SK-N-SH (cell line): Measurements from ENCODE around the gene OPHN1. TPM values are rescaled to one million over a fixed set of nuclear protein-coding genes. Genes with fewer than 3 reads are reported as not detected.

Experiments
- CTCF ChIA-PET: fragments of 300-600, 350-600 bp; formaldehyde crosslinking; extraction: SDS; loops from one replicate; lab custom pipeline; 2021; lab: Yijun Ruan, JAX
- POLR2A ChIA-PET: fragments of 350-600 bp; sonication (Branson Sonifier 250); formaldehyde crosslinking; extraction: SDS; loops from one replicate; lab custom pipeline; 2020; ENCODE audit warnings: antibody characterized with exemption, inconsistent platforms; lab: Yijun Ruan, JAX
- DNase-seq: peaks from one replicate; pipeline ENCODE4 v3.0.0; 2012
- H2AFZ ChIP-seq: fragments of 200-600 bp; sonication (generic); 2 replicates; pipeline ENCODE4 v1.8.1; 2016; ENCODE audit warnings: antibody characterized with exemption, mild to moderate bottlenecking, low read depth
- H3F3A ChIP-seq: fragments of 200-600 bp; sonication (generic); replicated peaks from 2 replicates; pipeline ENCODE3; 2016; ENCODE audit warnings: antibody characterized with exemption, mild to moderate bottlenecking; ENCODE audit not compliant: insufficient read depth
- H3K27ac ChIP-seq, 2 experiments: fragments of 200-500 bp in 1 of 2; fragments of 200-600 bp in 1 of 2; sonication (Bioruptor generic) in 1 of 2; sonication (generic), shearing (Covaris generic) in 1 of 2; 2 replicates each; pipeline versions ENCODE4 v1.5.1 to v1.6.1; 2014 to 2016; ENCODE audit warnings: low read depth in 2 of 2, inconsistent platforms in 1 of 2, low read length in 1 of 2, mild to moderate bottlenecking in 1 of 2, mixed read lengths in 1 of 2
- H3K27me3 ChIP-seq: fragments of 200-600 bp; sonication (generic), shearing (Covaris generic); 2 replicates; pipeline ENCODE4 v1.6.1; 2016; ENCODE audit warnings: mixed run types; ENCODE audit not compliant: insufficient read depth
- H3K36me3 ChIP-seq, 2 experiments: fragments of 200-500 bp in 1 of 2; fragments of 200-600 bp in 1 of 2; sonication (Bioruptor generic) in 1 of 2; sonication (generic) in 1 of 2; replicated peaks in 1 of 2; 2 replicates each; pipeline versions ENCODE3 to v1.5.1; 2014 to 2016; ENCODE audit warnings: low read length in 1 of 2, mild to moderate bottlenecking in 1 of 2; ENCODE audit not compliant: insufficient read depth in 2 of 2, control insufficient read depth in 1 of 2
- H3K4me1 ChIP-seq, 2 experiments: fragments of 200-500 bp in 1 of 2; fragments of 200-600 bp in 1 of 2; sonication (Bioruptor generic) in 1 of 2; sonication (generic), shearing (Covaris generic) in 1 of 2; 2 replicates each; pipeline versions ENCODE4 v1.5.1 to v1.6.1; 2014 to 2016; ENCODE audit warnings: low read depth in 1 of 2, low read length in 1 of 2, mixed run types in 1 of 2; ENCODE audit not compliant: insufficient read depth in 2 of 2, control insufficient read depth in 1 of 2
- H3K4me2 ChIP-seq: fragments of 200-600 bp; sonication (generic), shearing (Covaris generic); 2 replicates; pipeline ENCODE4 v1.6.1; 2017; ENCODE audit warnings: mixed run types
- H3K4me3 ChIP-seq, 2 experiments: fragments of 200-500 bp in 1 of 2; fragments of 200-600 bp in 1 of 2; sonication (Bioruptor generic) in 1 of 2; sonication (generic), shearing (Covaris generic) in 1 of 2; 2 replicates each; pipeline versions ENCODE4 v1.5.1 to v1.8.1; 2014 to 2016; ENCODE audit warnings: low read depth in 2 of 2, inconsistent platforms in 1 of 2, low read length in 1 of 2, mild to moderate bottlenecking in 1 of 2, mixed read lengths in 1 of 2, moderate library complexity in 1 of 2
- H3K79me2 ChIP-seq: fragments of 200-600 bp; sonication (generic); 2 replicates; pipeline ENCODE4 v1.8.1; 2017; ENCODE audit warnings: mild to moderate bottlenecking; ENCODE audit not compliant: insufficient read depth
- H3K9ac ChIP-seq: fragments of 200-600 bp; sonication (generic); 2 replicates; pipeline ENCODE4 v1.6.1; 2017; ENCODE audit warnings: mixed run types
- H3K9me2 ChIP-seq: fragments of 200-600 bp; sonication (generic); 2 replicates; pipeline ENCODE4 v1.6.1; 2017; ENCODE audit warnings: mixed run types
- H3K9me3 ChIP-seq: fragments of 200-600 bp; sonication (generic); 2 replicates; pipeline ENCODE4 v1.6.1; 2017; ENCODE audit warnings: mixed run types, mild to moderate bottlenecking, moderate library complexity
- H4K20me1 ChIP-seq: fragments of 200-600 bp; sonication (generic); 2 replicates; pipeline ENCODE4 v1.6.1; 2017; ENCODE audit warnings: mild to moderate bottlenecking, mixed run types; ENCODE audit not compliant: insufficient read depth
- EZH2phosphoT487 ChIP-seq: fragments of 200-600 bp; sonication (generic); IDR thresholded peaks from 2 replicates; pipeline ENCODE4 v1.6.1; 2017; ENCODE audit warnings: low read depth, mixed run types, mild to moderate bottlenecking, antibody characterized with exemption, moderate library complexity, borderline replicate concordance
- FOSL2 ChIP-seq: IDR thresholded peaks from 2 replicates; pipeline ENCODE4 v1.4.0; 2012; ENCODE audit warnings: low read depth, mild to moderate bottlenecking, moderate library complexity, borderline replicate concordance
- FOXJ3 ChIP-seq: sonication (generic); formaldehyde crosslinking; IDR thresholded peaks from 2 replicates; pipeline ENCODE4 v1.5.1; 2020; ENCODE audit warnings: mild to moderate bottlenecking, missing genetic modification reagents
- FOXM1 ChIP-seq: IDR thresholded peaks from 2 replicates; pipeline ENCODE4 v1.4.0; 2012; ENCODE audit warnings: low read depth, mild to moderate bottlenecking
- GABPA ChIP-seq: IDR thresholded peaks from 2 replicates; pipeline ENCODE4 v1.4.0; 2012; ENCODE audit warnings: low read depth, mild to moderate bottlenecking
- GATA2 ChIP-seq: sonication (generic); formaldehyde crosslinking; IDR thresholded peaks from 2 replicates; pipeline ENCODE4 v1.5.0; 2020; ENCODE audit warnings: mild to moderate bottlenecking, missing genetic modification reagents
- JUND ChIP-seq: IDR thresholded peaks from 2 replicates; pipeline ENCODE4 v1.4.0; 2012
- NFIC ChIP-seq: IDR thresholded peaks from 2 replicates; pipeline ENCODE4 v1.4.0; 2012; ENCODE audit warnings: borderline replicate concordance
- POLR2AphosphoS5 ChIP-seq: IDR thresholded peaks from 2 replicates; pipeline ENCODE4 v1.6.1; 2012; ENCODE audit warnings: low read depth, low read length
- RCOR1 ChIP-seq: fragments of 150-350 bp; IDR thresholded peaks from 2 replicates; pipeline ENCODE4 v1.6.1; 2017; ENCODE audit warnings: antibody characterized with exemption, low read length
- RFX5 ChIP-seq: IDR thresholded peaks from 2 replicates; pipeline ENCODE4 v1.6.1; 2012; ENCODE audit warnings: mild to moderate bottlenecking, improper control_type of control experiment, low read length
- RXRA ChIP-seq: IDR thresholded peaks from 2 replicates; pipeline ENCODE4 v1.4.0; 2012; ENCODE audit warnings: low read depth, mild to moderate bottlenecking, borderline replicate concordance
- TCF12 ChIP-seq: IDR thresholded peaks from 2 replicates; pipeline ENCODE4 v1.4.0; 2012
- USF2 ChIP-seq: fragments of 150-350 bp; IDR thresholded peaks from 2 replicates; pipeline ENCODE4 v1.6.1; 2017; ENCODE audit warnings: antibody characterized with exemption, low read length, low read depth, borderline replicate concordance
- WGBS: methylation state at CpG from one replicate; pipeline ENCODE4 v1.1.6; 2017; ENCODE audit warnings: low lambda C conversion rate; 5-methylcytosine and 5-hydroxymethylcytosine counted together
- polyA plus RNA-seq, 3 experiments: library from polyadenylated mRNA; depleted of rRNA; stranded (reverse); fragments of >200 nt; gene quantifications; 2 replicates each; pipeline ENCODE4 v1.2.3, GENCODE V29; 2012
- TF ChIP-seq, protein P1 (sequence below): IDR thresholded peaks from 2 replicates; pipeline ENCODE4; 2012
- TF ChIP-seq, protein P2 (sequence below): fragments of 150-350 bp; IDR thresholded peaks from 2 replicates; pipeline ENCODE4 v1.6.1; 2016; ENCODE audit warnings: mild to moderate bottlenecking, low read depth, low read length
- TF ChIP-seq, protein P3 (sequence below): IDR thresholded peaks from 2 replicates; pipeline ENCODE4 v1.6.1; 2012; ENCODE audit warnings: mild to moderate bottlenecking, low read depth, low read length, moderate library complexity
- TF ChIP-seq, protein P4 (sequence below): IDR thresholded peaks from 2 replicates; pipeline ENCODE4 v1.4.0; 2012; ENCODE audit warnings: low read depth, borderline replicate concordance
- TF ChIP-seq, protein P5 (sequence below): IDR thresholded peaks from 2 replicates; pipeline ENCODE4 v1.4.0; 2012; ENCODE audit warnings: low read depth

Gene OPHN1
- polyA plus RNA-seq, 1 of the 3 experiments (the other 2 are of a cell fraction), result 1.7 TPM

- TF ChIP-seq POLR2AphosphoS5, result no peak
- no peak for TF ChIP-seq FOXM1
- no peak for TF ChIP-seq GATA2 (CRISPR knock-in tag)
Observed at GRCh38 chrX:68087526-68087925, 345.8 kb downstream of the OPHN1 start (continued).

DNA sequence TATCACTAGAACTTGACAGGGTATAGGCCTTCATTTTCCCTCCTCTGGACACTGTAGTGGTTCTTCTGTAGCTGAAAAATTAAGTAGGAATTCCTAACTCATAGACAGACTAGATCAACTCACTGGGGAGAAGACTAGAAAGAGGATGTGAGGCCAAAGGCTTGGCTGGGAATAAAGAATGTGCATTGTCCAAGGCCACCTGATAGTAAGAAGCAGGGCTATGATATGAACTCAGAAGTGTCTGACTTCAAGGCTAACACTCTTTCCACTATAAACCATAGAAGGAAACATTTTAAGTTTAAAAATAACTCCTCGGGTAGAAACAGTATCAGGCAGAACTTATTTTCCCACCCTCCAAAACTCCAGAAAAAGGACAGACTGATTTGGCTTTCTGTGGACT is 346.6 kb downstream of the OPHN1 start:
- Histone ChIP-seq H3K9me3 (no peaks in the 10 kb centered on the region), H3K4me2 (no peak overlapping the region), H3K4me1 (no peaks in the 10 kb centered on the region), H3K9ac (no peak overlapping the region), H4K20me1 (no peaks in the 10 kb centered on the region), H3F3A (no peaks in the 10 kb centered on the region), H3K27ac (no peak overlapping the region), H3K9me2 (no peaks in the 10 kb centered on the region), H3K79me2 (no peaks in the 10 kb centered on the region), H3K27me3 (no peaks in the 10 kb centered on the region), H2AFZ (no peak overlapping the region)
- CTCF ChIA-PET, result no interaction called here
- DNase-seq, result no peak
- POLR2A ChIA-PET, result no interaction called here
- 53% methylated on average over 1 of the region's 1 CpG for WGBS
- TF ChIP-seq GATA2 (CRISPR knock-in tag) (no peak), TCF12 (no peak), NFIC (no peak), JUND (no peak), USF2 (no peak), RFX5 (no peak), FOXJ3 (CRISPR knock-in tag) (no peak), GABPA (no peak), RCOR1 (no peak), POLR2AphosphoS5 (no peak)
- TF ChIP-seq, protein P1, sequence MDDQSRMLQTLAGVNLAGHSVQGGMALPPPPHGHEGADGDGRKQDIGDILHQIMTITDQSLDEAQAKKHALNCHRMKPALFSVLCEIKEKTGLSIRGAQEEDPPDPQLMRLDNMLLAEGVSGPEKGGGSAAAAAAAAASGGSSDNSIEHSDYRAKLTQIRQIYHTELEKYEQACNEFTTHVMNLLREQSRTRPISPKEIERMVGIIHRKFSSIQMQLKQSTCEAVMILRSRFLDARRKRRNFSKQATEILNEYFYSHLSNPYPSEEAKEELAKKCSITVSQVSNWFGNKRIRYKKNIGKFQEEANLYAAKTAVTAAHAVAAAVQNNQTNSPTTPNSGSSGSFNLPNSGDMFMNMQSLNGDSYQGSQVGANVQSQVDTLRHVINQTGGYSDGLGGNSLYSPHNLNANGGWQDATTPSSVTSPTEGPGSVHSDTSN, result no peak
- TF ChIP-seq, protein P2, sequence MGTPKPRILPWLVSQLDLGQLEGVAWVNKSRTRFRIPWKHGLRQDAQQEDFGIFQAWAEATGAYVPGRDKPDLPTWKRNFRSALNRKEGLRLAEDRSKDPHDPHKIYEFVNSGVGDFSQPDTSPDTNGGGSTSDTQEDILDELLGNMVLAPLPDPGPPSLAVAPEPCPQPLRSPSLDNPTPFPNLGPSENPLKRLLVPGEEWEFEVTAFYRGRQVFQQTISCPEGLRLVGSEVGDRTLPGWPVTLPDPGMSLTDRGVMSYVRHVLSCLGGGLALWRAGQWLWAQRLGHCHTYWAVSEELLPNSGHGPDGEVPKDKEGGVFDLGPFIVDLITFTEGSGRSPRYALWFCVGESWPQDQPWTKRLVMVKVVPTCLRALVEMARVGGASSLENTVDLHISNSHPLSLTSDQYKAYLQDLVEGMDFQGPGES, result no peak
- TF ChIP-seq, all 33 proteins: peak for 0
- Histone ChIP-seq H3K4me3 (no peak overlapping the region), H3K36me3 (no peaks in the 10 kb centered on the region)

DNA sequence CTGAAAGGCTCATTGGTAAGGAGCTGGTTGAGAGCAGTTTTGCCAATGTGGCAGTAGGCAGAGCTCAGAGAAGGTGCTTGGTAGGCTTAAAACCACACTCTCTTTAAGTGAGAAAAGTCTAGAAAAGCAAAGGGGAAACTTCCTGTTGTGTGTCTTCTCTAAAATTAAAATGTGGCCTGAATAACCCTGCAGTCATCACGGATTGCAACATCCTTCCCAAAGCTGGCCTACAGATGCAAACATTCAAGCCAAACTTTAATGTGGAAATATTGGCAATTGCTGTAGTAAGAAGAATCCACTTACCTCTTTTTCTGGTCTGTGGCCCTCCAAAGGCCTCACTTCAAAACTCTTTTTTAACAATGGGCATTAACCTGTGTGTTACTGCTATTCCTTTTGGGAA is 348.5 kb downstream of the OPHN1 start:
- no peak overlapping the region for H2AFZ ChIP-seq
- H3K79me2 ChIP-seq, result no peaks in the 10 kb centered on the region
- TF ChIP-seq, protein P3, sequence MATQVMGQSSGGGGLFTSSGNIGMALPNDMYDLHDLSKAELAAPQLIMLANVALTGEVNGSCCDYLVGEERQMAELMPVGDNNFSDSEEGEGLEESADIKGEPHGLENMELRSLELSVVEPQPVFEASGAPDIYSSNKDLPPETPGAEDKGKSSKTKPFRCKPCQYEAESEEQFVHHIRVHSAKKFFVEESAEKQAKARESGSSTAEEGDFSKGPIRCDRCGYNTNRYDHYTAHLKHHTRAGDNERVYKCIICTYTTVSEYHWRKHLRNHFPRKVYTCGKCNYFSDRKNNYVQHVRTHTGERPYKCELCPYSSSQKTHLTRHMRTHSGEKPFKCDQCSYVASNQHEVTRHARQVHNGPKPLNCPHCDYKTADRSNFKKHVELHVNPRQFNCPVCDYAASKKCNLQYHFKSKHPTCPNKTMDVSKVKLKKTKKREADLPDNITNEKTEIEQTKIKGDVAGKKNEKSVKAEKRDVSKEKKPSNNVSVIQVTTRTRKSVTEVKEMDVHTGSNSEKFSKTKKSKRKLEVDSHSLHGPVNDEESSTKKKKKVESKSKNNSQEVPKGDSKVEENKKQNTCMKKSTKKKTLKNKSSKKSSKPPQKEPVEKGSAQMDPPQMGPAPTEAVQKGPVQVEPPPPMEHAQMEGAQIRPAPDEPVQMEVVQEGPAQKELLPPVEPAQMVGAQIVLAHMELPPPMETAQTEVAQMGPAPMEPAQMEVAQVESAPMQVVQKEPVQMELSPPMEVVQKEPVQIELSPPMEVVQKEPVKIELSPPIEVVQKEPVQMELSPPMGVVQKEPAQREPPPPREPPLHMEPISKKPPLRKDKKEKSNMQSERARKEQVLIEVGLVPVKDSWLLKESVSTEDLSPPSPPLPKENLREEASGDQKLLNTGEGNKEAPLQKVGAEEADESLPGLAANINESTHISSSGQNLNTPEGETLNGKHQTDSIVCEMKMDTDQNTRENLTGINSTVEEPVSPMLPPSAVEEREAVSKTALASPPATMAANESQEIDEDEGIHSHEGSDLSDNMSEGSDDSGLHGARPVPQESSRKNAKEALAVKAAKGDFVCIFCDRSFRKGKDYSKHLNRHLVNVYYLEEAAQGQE, result no peak
- TF ChIP-seq, protein P4, sequence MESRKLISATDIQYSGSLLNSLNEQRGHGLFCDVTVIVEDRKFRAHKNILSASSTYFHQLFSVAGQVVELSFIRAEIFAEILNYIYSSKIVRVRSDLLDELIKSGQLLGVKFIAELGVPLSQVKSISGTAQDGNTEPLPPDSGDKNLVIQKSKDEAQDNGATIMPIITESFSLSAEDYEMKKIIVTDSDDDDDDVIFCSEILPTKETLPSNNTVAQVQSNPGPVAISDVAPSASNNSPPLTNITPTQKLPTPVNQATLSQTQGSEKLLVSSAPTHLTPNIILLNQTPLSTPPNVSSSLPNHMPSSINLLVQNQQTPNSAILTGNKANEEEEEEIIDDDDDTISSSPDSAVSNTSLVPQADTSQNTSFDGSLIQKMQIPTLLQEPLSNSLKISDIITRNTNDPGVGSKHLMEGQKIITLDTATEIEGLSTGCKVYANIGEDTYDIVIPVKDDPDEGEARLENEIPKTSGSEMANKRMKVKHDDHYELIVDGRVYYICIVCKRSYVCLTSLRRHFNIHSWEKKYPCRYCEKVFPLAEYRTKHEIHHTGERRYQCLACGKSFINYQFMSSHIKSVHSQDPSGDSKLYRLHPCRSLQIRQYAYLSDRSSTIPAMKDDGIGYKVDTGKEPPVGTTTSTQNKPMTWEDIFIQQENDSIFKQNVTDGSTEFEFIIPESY, result no peak
- TF ChIP-seq FOXM1 (no peak), FOSL2 (no peak), EZH2phosphoT487 (no peak), RXRA (no peak)
- TF ChIP-seq, protein P5, sequence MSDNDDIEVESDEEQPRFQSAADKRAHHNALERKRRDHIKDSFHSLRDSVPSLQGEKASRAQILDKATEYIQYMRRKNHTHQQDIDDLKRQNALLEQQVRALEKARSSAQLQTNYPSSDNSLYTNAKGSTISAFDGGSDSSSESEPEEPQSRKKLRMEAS, result no peak
- H3K4me2 ChIP-seq, result no peak overlapping the region
- H3K36me3 ChIP-seq, result no peaks in the 10 kb centered on the region
- H3K9ac ChIP-seq, result no peak overlapping the region
- no peaks in the 10 kb centered on the region for H3F3A ChIP-seq
- ChIA-PET CTCF (no interaction called here), POLR2A (no interaction called here)
- WGBS, result 18% methylated on average over 1 of the region's 1 CpG
- H3K4me1 ChIP-seq, result no peaks in the 10 kb centered on the region
- no peaks in the 10 kb centered on the region for H3K9me2 ChIP-seq
- no peak for DNase-seq
- H3K4me3 ChIP-seq, result no peak overlapping the region
- no peaks in the 10 kb centered on the region for H4K20me1 ChIP-seq
- H3K9me3 ChIP-seq, result no peaks in the 10 kb centered on the region
- no peaks in the 10 kb centered on the region for H3K27me3 ChIP-seq
- H3K27ac ChIP-seq, result no peak overlapping the region
